GM21825 (cell line): ENCODE data around the gene FBRSL1.

Experiments
- ATAC-seq: cut with Tn5 transposase; IDR thresholded peaks from one replicate; pipeline ENCODE4 v1.9.1; 2021; ENCODE audit warnings: mild to moderate bottlenecking, moderate library complexity; ENCODE audit not compliant: unreplicated experiment

The FBRSL1 gene

DNA sequence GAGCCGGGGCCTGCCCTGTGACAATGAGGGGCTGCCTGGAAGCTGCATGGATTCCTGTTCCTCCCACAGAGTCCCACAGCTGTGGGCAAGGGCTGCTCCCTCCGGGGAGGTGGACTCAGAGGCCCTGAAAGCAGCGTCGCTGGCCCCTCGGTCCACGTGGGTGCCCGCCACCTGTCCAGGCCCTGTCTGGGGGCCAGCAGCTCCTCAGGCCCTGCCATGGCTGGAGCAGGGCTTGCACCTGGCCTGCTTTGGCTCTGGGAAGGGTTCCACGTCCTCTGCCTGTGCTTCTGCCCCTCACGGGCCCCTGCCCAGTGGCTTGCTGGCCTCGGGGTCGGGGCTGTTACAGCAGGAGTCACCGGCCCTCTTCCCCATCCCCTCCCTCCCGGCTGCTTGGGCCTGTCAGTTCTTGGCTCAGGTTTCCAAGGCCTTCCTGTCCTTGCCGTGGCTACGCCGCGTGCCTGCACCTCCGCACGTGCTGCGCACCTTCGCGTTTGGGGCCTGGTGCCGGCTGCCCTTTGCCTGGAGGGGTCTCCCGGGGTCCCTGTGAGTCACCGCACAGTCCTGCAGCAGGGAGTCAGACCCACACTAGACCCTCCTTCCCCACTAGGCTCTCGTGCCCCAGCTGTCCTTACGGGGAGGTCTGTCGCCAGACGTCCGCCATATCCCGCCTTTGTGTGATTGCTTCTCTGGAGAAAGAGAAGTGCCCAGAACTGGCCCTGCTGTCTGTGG, 5.8 kb downstream of the FBRSL1 start:
- no peak for ATAC-seq

- ATAC-seq = no peak
These were observed 6.4 kb downstream of the FBRSL1 start for GRCh38 chr12:132496358-132496669.

GRCh38 chr12:132496710-132497109, 6.8 kb downstream of the FBRSL1 start:
- no peak for ATAC-seq

DNA sequence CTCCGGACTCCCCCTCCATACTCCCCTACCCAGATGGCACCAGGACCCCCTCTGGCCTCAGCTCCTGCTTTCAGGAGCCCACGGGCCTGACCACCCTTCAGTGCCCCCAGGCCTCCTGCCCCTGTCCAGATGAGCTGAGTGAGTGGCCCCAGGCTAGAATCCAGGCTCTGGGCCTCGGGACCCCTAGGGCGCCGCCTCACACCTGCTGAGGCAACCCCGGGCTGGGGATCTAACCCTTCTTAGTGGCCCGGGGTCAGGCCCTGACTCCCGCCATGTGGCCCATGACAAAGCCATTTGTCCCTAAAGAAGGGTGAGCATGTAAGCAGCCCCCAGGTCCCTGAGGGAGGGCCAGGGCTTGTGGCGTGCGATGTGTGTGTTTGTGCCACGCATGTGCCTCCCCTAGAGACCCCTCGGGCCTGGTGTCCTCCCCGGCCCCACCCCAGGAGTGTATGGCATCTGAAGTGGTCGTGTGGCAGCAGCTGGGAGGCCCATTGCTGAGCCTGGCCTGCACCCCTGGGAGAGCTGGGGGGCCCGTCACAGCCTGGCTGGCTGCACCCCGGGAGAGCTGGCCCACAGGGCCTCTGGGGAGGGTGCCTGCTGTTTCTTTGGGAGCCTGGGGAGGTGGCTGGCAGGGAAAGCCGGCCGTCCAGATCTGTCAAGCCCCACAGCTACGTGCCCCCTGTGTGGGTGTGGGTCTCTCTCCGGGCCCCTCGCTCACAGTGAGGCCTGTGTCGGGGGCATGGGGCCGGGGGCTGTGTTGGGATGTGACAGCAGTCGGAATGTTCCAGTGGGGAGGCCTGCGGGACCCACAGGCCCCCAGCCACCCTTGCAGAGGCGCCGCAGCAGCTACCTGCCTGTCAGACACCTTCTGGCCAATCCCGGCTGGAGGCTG, 7.8 kb downstream of the FBRSL1 start:
- no peak for ATAC-seq

- ATAC-seq = no peak
These were observed 9.0 kb downstream of the FBRSL1 start for GRCh38 chr12:132498931-132499330.

DNA sequence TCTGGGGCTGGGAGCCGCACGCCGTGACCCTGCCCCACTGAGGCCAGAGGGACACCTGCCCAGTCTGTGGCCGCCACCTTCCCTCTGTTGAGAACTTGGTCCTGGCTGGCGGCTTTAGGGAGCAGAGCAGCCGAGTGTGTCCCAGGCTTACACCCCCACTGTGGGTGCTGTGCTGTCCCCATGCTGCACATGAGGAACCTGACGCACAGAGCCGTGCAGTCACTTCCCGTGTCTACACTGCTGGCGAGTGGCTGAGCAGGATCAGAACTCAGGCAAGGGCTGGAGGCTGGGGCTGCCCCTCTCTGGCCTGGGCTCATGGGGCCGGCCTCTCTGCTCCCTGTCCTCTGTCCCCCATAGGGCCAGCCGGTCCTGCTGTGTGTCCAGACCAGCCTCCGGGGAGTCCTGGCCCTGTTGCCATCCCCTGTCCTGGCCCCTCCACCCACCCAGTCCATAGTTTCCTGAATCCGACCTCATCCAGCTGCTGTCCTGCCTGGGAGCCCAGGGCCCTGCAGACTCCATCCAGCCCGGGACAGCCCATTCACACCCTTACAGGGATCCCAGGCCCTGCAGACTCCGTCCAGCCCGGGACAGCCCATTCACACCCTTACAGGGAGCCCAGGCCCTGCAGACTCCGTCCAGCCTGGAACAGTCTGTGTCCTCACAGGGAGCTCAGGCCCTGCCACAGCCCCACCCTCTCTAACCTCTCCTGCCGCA, 10.3 kb downstream of the FBRSL1 start:
- no peak for ATAC-seq

DNA sequence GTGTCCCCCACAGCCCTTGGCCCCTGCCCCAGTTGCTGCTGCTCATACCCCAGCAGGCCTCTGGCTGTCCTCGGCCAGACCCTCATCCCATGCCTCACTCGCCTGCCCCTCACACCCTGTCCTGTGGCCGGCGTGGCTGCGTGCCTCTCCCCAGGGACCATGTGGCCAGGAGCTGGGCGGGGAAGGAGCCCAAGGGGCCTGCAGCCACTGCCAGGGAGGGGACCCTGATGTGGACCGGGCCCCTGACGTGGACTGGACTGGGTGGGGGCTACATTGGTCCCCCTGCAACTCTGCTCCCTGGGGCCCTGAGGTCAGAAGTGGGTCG, 10.9 kb downstream of the FBRSL1 start:
- ATAC-seq = no peak

GRCh38 chr12:132501204-132501940, 11.4 kb downstream of the FBRSL1 start:
- ATAC-seq = no peak

DNA sequence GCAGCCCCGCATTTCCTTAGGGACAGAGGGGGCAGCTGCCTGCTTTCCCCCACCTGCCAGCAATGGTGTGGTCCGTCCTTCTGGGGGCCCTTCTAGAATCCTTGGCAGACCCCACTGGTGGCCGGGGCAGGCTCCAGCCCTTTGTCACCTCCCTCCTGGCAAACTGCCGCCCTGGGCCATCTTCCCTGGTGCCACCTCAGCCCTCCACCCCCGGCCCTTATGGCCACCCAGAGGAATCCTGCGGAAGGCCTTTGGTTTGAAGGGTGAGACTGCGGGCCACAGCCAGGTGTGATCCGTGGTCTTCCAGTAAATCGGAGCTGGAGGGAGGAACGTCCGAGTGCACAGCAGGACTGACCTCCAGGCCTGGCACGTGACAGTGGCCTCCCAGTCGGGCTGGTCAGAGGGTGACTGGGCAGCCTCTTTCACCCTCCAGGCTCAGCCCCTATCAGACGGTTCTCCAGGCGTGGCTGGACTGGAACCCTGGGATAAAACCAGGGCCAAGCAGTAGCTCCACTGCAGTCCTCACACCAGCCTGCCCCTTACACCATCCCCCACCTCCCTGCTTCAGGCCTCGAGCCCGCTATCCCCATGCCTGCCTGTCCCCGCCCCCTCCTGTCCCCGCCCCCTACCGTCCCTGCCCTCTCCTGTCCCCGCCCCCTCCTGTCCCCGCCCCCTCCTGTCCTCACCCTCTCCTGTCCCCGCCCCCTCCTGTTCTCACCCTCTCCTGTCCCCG, 12.4 kb downstream of the FBRSL1 start:
- ATAC-seq = no peak

DNA sequence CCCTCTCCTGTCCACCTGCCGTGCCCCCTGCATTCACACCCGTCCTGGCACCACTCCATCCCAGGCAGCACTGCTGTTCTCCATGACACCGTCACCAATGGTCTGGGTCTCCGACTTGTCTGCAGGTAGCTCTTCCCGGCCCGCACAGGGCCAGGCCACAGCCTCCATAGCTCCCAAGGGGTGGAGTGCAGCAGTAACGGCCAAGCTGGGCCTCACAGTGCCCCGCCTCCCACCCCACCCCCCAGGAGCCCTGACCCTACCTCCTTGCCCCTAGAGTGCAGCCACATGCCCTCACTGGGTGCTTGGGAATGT, 12.9 kb downstream of the FBRSL1 start:
- no peak for ATAC-seq

- no peak for ATAC-seq
These were observed 13.8 kb downstream of the FBRSL1 start for GRCh38 chr12:132503618-132504204.

DNA sequence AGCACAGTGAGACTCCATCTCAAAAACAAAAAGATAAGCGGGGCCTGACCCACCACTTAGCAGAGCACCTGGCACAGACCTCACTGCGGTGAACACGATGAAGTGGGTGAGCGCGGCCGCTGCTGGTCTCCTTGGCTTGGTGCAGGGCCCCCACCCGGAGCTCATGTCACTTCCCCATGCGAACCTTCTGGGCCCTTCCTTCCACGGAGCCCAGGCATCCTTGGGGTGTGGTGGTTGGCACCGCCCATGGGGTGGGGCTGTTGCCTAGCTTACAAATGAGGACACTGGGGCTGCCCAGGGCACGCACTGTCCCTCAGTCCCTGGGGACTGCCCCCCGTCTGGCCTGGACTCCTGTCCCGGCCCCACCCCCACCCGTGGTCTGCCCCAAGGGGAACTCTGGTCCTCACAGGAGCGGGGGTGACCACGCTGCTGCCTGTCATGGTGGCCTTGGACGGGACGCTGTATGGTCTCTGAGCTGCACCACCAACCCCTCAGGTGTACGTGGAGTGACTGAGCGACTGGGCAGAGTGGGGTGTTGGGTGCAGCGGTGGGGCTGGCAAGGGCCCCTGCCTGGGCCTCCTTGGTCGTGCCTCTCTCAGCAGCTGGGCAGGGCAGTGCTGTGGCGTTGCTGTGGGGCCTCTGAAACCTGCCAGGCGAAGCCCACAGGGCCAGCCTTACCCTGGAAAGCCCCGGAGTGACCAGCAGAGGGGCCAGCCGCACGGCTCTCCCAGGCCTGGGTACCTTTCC, 15.3 kb downstream of the FBRSL1 start:
- no peak for ATAC-seq

DNA sequence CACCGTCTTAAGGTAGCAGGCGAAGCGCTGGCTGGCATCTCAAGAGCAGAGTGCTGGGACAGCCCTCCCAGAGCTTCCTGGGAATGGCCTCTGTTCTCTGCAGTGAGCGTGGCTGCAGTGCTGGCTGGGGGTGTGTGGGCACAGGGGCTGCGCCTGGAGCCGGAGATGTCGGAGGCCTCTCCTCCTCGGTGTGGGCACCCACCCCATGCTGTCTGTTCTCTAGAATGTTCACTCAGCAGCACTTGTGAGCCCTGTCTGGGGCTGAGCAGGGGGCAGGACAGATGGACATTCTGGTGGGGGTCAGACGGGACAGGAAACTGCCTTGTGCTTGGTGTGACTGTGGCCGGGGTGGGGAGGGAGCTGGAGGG, 15.9 kb downstream of the FBRSL1 start:
- ATAC-seq = no peak

GRCh38 chr12:132506328-132507160, 16.6 kb downstream of the FBRSL1 start:
- ATAC-seq = no peak

DNA sequence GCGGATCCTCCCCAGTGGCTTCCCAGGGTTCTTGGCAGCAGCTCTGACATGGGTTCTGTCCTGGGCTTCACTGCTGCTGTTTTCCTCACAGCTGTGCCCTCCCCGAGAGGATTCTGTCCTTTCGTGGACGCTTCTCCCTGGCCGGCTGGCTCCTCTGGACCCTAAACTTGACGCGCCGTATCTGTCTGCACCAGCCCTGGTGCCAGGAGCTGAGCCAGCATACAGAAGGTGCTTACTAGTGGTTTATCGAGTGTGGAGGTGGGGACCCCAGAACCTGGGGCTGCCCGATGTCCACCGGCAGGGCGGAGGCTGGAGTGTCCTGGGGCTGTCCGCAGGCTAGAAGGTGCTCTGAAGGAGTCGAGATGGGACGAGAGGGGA, 17.2 kb downstream of the FBRSL1 start:
- no peak for ATAC-seq

GRCh38 chr12:132507656-132508490, 17.9 kb downstream of the FBRSL1 start:
- ATAC-seq = no peak

DNA sequence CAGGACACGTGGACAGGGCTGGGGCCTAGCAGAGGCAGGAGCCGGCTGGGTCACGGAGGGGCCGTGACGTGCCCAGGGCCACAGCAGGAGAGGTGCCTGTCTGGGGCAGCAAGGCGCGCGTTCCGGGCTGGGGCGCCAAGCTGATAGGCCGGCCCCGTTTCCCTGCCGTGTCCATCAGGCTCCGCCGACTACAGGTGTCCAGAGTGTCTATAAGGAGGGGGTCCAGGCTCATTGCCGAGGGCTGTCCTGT, 18.5 kb downstream of the FBRSL1 start:
- ATAC-seq = no peak
